LHCN-M2 (cell line): ENCODE results near the gene ZNF862. TPM values are rescaled to one million over a fixed set of nuclear protein-coding genes. Genes with fewer than 3 reads are reported as not detected.

ENCODE experiments used
- DNase-seq: peaks from one replicate; pipeline ENCODE4 v3.0.0-alpha.2; 2012; ENCODE audit warnings: low read depth
- total RNA-seq: library from RNA; depleted of rRNA; stranded (reverse); fragments of >200 nt; gene quantifications from 2 replicates; pipeline ENCODE4 v1.2.3, GENCODE V29; 2014

The ZNF862 gene
- total RNA-seq, 1 experiment from 2014 or later, result 11.8 TPM

- DNase-seq, result no peak
Measured at GRCh38 chr7:149866139-149866778, 28.1 kb downstream of the ZNF862 start.

- no peak for DNase-seq
Measured at GRCh38 chr7:149866779-149867447, 28.7 kb downstream of the ZNF862 start.

- DNase-seq, result no peak
Measured at GRCh38 chr7:149867762-149868622, 29.8 kb downstream of the ZNF862 start.

- DNase-seq, result no peak
Measured at GRCh38 chr7:149868623-149869290, 30.6 kb downstream of the ZNF862 start.

GRCh38 chr7:149869291-149869650, 31.1 kb downstream of the ZNF862 start:
- DNase-seq, result no peak

- DNase-seq, result no peak
Measured at GRCh38 chr7:149869867-149870266, 31.7 kb downstream of the ZNF862 start.

GRCh38 chr7:149870274-149870673, 32.1 kb downstream of the ZNF862 start:
- DNase-seq, result no peak

- DNase-seq, result no peak
Measured at GRCh38 chr7:149870701-149871483, 32.7 kb downstream of the ZNF862 start.

GRCh38 chr7:149871576-149871975, 33.4 kb downstream of the ZNF862 start:
- no peak for DNase-seq

GRCh38 chr7:149872419-149873073, 34.4 kb downstream of the ZNF862 start:
- DNase-seq, result peak; percentile 87

GRCh38 chr7:149873074-149873969, 35.1 kb downstream of the ZNF862 start, which contains the start of gene ATP6V0E2:
Gene ATP6V0E2, plus strand, starts transcription at chr7:149873969. Its CDS starts 97 bp downstream, at chr7:149874066.
- peak; percentile 90 for DNase-seq

- DNase-seq, result no peak
Measured at GRCh38 chr7:149873970-149874643, 35.9 kb downstream of the ZNF862 start.

- DNase-seq, result no peak
Measured at GRCh38 chr7:149874644-149875028, 36.5 kb downstream of the ZNF862 start.

- DNase-seq, result no peak
Measured at GRCh38 chr7:149875396-149875795, 37.2 kb downstream of the ZNF862 start.

- DNase-seq, result no peak
Measured at GRCh38 chr7:149877890-149878522, 39.8 kb downstream of the ZNF862 start.

GRCh38 chr7:149878523-149878921, 40.3 kb downstream of the ZNF862 start:
- DNase-seq, result no peak

- no peak for DNase-seq
Measured at GRCh38 chr7:149879271-149879743, 41.1 kb downstream of the ZNF862 start.
